Measurements from ENCODE around the gene INSC. TPM values are rescaled to one million over a fixed set of nuclear protein-coding genes. Genes with fewer than 3 reads are reported as not detected.

INSC gene
- total RNA-seq, 4 donors from 2014 or later: 4.4 to 18.8 (median 7.8) TPM

DNA sequence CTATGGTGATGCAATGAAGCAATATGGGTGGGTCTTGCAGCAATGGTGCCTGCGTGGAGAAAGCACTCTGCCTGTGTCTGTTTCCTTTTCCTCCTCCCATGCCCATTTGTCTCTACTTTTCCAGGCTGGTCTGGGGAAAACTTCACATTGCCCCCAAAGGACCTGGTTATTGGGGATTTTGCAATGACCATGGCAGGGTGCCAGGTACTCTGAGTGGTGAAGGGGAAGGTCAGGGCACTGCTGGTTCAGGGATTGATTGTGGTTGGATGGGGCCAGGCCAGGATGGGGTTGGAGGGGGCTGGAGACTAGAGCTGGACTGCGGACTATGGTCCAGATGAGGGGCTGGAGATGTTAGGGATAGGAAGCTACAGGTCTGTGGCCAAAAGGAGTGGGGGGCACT, 92.1 kb downstream of the INSC start:
- Histone ChIP-seq H3K27ac (peak overlapping the region in 2 of 4 donors; percentile 13 to 46), H3K4me1 (peaks cover 0 to 13% (median 0%) of the 10 kb centered on the region in 4 donors), H3K4me3 (no peak overlapping the region), H3K9me3 (no peaks in the 10 kb centered on the region), H3K27me3 (no peaks in the 10 kb centered on the region), H3K36me3 (no peaks in the 10 kb centered on the region)
- TF ChIP-seq EP300 (IDR thresholded peaks at IDR 0.05): no peak
- no peak for TF ChIP-seq POLR2A (IDR thresholded peaks at IDR 0.05)
- TF ChIP-seq, protein P1, sequence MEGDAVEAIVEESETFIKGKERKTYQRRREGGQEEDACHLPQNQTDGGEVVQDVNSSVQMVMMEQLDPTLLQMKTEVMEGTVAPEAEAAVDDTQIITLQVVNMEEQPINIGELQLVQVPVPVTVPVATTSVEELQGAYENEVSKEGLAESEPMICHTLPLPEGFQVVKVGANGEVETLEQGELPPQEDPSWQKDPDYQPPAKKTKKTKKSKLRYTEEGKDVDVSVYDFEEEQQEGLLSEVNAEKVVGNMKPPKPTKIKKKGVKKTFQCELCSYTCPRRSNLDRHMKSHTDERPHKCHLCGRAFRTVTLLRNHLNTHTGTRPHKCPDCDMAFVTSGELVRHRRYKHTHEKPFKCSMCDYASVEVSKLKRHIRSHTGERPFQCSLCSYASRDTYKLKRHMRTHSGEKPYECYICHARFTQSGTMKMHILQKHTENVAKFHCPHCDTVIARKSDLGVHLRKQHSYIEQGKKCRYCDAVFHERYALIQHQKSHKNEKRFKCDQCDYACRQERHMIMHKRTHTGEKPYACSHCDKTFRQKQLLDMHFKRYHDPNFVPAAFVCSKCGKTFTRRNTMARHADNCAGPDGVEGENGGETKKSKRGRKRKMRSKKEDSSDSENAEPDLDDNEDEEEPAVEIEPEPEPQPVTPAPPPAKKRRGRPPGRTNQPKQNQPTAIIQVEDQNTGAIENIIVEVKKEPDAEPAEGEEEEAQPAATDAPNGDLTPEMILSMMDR (IDR thresholded peaks at IDR 0.05): no peak
- WGBS, 2 donors: 43 to 58% methylated on average over 2 of the region's 2 CpGs
- DNase-seq (ENCODE audit: low spot score in 2 of 2): no peak

DNA sequence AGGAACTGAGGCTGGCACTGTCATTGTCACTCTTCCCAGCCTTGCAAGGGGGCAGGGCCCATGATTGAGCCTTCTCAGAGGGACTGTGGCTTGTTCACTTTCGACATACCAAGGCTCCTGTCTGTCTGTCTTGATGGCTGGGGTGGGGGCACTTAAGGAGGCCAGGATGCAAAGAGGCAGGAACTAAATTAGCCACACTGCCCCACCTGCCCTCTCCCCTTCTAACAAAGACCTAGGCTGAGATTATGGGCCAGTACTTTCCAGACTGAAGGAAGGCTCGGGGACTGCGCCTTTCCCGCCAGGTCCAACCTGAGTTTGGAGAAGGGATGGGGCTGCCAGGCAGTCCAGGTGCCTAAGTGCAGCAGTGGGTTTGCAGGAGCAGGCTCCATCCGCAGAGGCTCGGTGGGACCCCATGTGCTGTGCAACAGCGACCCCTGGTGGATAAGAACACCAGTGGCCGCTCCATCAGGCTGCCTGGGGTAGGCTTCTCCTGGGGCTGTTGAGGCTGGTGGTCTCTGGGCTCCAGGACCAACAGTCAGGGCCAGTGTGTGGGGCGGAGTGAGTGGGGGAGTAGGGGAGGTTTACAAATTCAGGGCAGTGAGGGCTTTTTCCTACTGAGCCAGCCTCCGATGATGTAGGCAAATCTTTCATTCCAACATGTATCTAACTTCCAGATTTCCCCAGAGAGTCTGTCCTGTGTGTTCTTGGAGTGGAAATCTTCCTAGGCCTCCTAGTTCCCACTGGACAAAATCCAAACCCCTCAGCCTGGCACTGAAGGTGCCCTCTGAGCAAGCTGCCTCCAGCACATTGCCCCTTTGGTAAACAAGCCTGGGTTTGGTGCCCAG, 93.9 kb downstream of the INSC start:
- no peaks in the 10 kb centered on the region for H3K9me3 ChIP-seq
- H3K4me3 ChIP-seq: no peak overlapping the region
- no peaks in the 10 kb centered on the region for H3K36me3 ChIP-seq
- no peaks in the 10 kb centered on the region for H3K27me3 ChIP-seq
- peaks cover 0 to 13% (median 0%) of the 10 kb centered on the region in 4 donors for H3K4me1 ChIP-seq
- TF ChIP-seq EP300 (IDR thresholded peaks at IDR 0.05) (no peak), POLR2A (IDR thresholded peaks at IDR 0.05) (no peak)
- TF ChIP-seq, protein P1 (IDR thresholded peaks at IDR 0.05): peak; percentile 80 to 93 (median 90)
- DNase-seq (ENCODE audit: low spot score in 2 of 2): peak; percentile 40 to 64
- H3K27ac ChIP-seq: no peak overlapping the region
- 17 to 31% methylated on average over 8 to 10 of the region's 10 CpGs for WGBS, 2 donors

- no peak overlapping the region for H3K27ac ChIP-seq
- no peaks in the 10 kb centered on the region for H3K9me3 ChIP-seq
- peaks cover 0 to 12% (median 0%) of the 10 kb centered on the region in 4 donors for H3K4me1 ChIP-seq
- no peak for DNase-seq (ENCODE audit: low spot score in 2 of 2)
- no peaks in the 10 kb centered on the region for H3K36me3 ChIP-seq
- H3K4me3 ChIP-seq: no peak overlapping the region
- WGBS, 2 donors: 91 to 94% methylated on average over 4 of the region's 4 CpGs
- H3K27me3 ChIP-seq: no peaks in the 10 kb centered on the region
- TF ChIP-seq POLR2A (IDR thresholded peaks at IDR 0.05) (no peak), EP300 (IDR thresholded peaks at IDR 0.05) (no peak)
- TF ChIP-seq, protein P1 (IDR thresholded peaks at IDR 0.05): no peak
Measured at GRCh38 chr11:15212876-15213275, 98.2 kb downstream of the INSC start.

DNA sequence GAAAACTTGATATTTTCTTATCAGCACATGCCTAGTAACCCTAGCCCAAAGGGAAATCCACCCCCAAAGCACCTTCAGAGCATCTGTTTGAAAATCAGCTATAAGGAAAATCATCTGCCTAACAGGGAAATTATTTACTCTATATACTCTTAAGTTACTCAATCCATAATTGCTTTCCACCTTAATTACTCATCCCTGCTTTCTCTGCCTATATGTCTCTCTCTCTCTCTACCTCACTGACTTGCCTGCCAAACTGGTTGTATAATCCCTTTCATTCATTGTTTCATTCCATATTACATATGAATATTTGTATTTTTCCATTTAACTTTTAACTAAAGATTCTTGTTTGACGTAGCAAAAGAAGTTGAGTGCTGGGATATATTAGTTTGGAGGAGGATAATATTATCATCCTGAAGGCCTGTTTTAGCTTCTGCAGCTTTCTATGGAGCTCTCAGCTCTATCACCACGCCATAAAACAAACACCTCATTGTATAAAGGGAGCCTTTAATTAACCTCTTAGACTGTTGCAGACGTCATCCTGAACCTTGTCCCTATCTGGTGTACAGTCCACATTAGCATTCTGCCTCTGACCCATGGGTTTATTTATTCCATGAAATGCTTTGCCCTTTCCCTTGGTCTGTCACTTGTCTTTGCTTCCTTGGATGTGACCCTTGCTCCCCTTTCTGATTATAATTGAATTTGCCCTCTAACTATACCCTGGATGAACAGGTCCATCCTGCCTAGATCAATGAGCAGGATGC, 98.9 kb downstream of the INSC start:
- no peak overlapping the region for H3K4me3 ChIP-seq
- H3K27me3 ChIP-seq: no peaks in the 10 kb centered on the region
- 50 to 52% methylated on average over 3 of the region's 3 CpGs for WGBS, 2 donors
- no peaks in the 10 kb centered on the region for H3K36me3 ChIP-seq
- no peak for TF ChIP-seq POLR2A (IDR thresholded peaks at IDR 0.05)
- no peak for TF ChIP-seq EP300 (IDR thresholded peaks at IDR 0.05)
- TF ChIP-seq, protein P1 (IDR thresholded peaks at IDR 0.05): no peak
- DNase-seq (ENCODE audit: low spot score in 2 of 2): no peak
- H3K27ac ChIP-seq: no peak overlapping the region
- no peaks in the 10 kb centered on the region for H3K9me3 ChIP-seq
- peaks cover 0 to 6% (median 0%) of the 10 kb centered on the region in 4 donors for H3K4me1 ChIP-seq

GRCh38 chr11:15215005-15215404, 100.3 kb downstream of the INSC start:
- no peak for DNase-seq (ENCODE audit: low spot score in 2 of 2)
- no peak overlapping the region for H3K27ac ChIP-seq
- peaks cover 0 to 4% (median 0%) of the 10 kb centered on the region in 4 donors for H3K4me1 ChIP-seq
- no peaks in the 10 kb centered on the region for H3K36me3 ChIP-seq
- H3K9me3 ChIP-seq: no peaks in the 10 kb centered on the region
- no peaks in the 10 kb centered on the region for H3K27me3 ChIP-seq
- TF ChIP-seq EP300 (IDR thresholded peaks at IDR 0.05) (no peak), POLR2A (IDR thresholded peaks at IDR 0.05) (no peak)
- TF ChIP-seq, protein P1 (IDR thresholded peaks at IDR 0.05): no peak
- no peak overlapping the region for H3K4me3 ChIP-seq
- 93 to 94% methylated on average over 2 of the region's 2 CpGs for WGBS, 2 donors

Data from tibial nerve (tissue), 4 donors.